Measurements from ENCODE around the gene DPEP1. TPM values are rescaled to one million over a fixed set of nuclear protein-coding genes. Genes with fewer than 3 reads are reported as not detected.

DPEP1 gene
- total RNA-seq, 1 experiment from 2014 or later = 0.49 TPM

- intact Hi-C loops (cut with micrococcal nuclease; ENCODE audit: unreplicated experiment) = no loop called here
- no peak for DNase-seq (ENCODE audit: low spot score)
- CTCF ChIA-PET = no interaction called here
- Histone ChIP-seq H3K36me3 (ENCODE audit: insufficient read depth, low read length, poor library complexity, severe bottlenecking) (no peaks in the 10 kb centered on the region), H3K4me3 (ENCODE audit: low read depth, low read length, poor library complexity, severe bottlenecking) (no peak overlapping the region), H3K4me1 (ENCODE audit: insufficient read depth, low read length, poor library complexity, severe bottlenecking) (peaks cover 15% of the 10 kb centered on the region), H3K27ac (ENCODE audit: low read depth, low read length, poor library complexity, severe bottlenecking) (peak overlapping the region; percentile 18), H3K27me3 (replicated peaks; ENCODE audit: insufficient read depth, low read depth, low read length, poor library complexity) (no peaks in the 10 kb centered on the region), H3K9me3 (ENCODE audit: low read depth, low read length, poor library complexity, severe bottlenecking) (no peaks in the 10 kb centered on the region)
- POLR2A ChIA-PET (ENCODE audit: low non-redundant PET) = no interaction called here
- BruUV-seq (replicated peaks) = no TSS peak
- no peak for TF ChIP-seq EZH2 (IDR thresholded peaks at IDR 0.05; ENCODE audit: borderline replicate concordance, low read depth, low read length, poor library complexity, severe bottlenecking)
- TF ChIP-seq, protein P1, sequence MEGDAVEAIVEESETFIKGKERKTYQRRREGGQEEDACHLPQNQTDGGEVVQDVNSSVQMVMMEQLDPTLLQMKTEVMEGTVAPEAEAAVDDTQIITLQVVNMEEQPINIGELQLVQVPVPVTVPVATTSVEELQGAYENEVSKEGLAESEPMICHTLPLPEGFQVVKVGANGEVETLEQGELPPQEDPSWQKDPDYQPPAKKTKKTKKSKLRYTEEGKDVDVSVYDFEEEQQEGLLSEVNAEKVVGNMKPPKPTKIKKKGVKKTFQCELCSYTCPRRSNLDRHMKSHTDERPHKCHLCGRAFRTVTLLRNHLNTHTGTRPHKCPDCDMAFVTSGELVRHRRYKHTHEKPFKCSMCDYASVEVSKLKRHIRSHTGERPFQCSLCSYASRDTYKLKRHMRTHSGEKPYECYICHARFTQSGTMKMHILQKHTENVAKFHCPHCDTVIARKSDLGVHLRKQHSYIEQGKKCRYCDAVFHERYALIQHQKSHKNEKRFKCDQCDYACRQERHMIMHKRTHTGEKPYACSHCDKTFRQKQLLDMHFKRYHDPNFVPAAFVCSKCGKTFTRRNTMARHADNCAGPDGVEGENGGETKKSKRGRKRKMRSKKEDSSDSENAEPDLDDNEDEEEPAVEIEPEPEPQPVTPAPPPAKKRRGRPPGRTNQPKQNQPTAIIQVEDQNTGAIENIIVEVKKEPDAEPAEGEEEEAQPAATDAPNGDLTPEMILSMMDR (conservative IDR thresholded peaks at IDR 0.05; ENCODE audit: low read depth, low read length) = no peak
Observed at GRCh38 chr16:89571636-89572035, 41.8 kb upstream of the DPEP1 start.

DNA sequence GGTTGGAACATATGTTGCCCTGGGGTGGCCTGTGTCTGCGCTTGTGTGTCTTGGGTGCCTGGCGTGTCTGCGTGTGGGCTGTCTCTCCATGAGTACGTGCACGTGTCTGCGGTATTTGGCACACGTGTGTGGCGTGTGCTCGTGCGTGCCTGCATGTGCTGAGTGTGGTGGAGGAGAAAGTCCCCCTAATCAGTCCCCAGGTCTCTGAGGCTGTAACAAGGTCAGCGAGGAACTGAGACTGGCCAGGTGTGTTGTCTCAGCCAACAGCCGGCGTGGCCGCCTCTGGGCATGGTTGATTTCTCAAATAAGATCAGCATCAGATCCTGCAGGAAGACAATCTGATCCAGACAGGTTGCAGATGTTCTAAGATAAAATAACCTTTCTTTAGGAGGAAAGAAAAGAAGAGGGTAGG is 41.4 kb upstream of the DPEP1 start:
- H3K4me1 ChIP-seq (ENCODE audit: insufficient read depth, low read length, poor library complexity, severe bottlenecking) = peaks cover 17% of the 10 kb centered on the region
- no TSS peak for BruUV-seq (replicated peaks)

DNA sequence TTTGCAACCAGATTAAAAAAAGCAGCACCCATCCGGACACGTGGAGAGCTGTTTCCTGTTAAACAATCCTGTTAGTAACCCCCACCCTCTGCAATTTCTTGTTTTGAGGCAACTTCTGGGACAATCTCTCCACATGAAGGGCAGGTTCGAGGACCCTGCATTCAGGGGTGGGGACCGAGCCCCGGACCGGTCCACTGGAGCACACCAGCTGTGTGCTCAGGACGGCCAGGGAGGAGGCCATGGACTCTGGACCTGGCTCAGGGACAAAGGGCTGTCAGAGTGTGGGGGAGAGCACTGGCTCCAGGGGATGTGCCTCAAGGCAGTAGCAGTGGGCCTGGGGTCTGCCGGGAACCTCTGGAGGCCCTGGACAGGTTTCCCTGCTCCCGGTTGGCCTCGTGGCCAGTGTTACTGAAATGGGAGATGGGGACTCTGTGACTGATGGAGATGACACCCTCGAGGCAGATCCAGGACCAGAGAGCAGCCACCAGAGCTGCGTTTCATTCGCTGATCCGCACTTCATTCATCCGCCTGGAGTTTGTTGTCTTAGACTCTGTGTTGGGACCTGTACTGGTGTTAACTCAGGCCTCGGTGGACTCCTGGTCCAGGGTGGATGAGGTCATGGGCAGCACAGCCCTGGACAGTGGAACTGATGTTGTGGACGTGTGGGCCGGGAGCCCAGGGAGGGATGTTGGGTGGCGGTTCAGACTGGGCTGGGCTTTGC is 40.8 kb upstream of the DPEP1 start:
- peaks cover 5% of the 10 kb centered on the region for H3K36me3 ChIP-seq (ENCODE audit: insufficient read depth, low read length, poor library complexity, severe bottlenecking)
- peaks cover 17% of the 10 kb centered on the region for H3K4me1 ChIP-seq (ENCODE audit: insufficient read depth, low read length, poor library complexity, severe bottlenecking)
- intact Hi-C loops (cut with micrococcal nuclease; ENCODE audit: unreplicated experiment) = no loop called here
- ChIA-PET POLR2A (ENCODE audit: low non-redundant PET) (no interaction called here), CTCF (no interaction called here)
- no peaks in the 10 kb centered on the region for H3K27me3 ChIP-seq (replicated peaks; ENCODE audit: insufficient read depth, low read depth, low read length, poor library complexity)
- H3K9me3 ChIP-seq (ENCODE audit: low read depth, low read length, poor library complexity, severe bottlenecking) = no peaks in the 10 kb centered on the region
- BruUV-seq (replicated peaks) = no TSS peak
- H3K27ac ChIP-seq (ENCODE audit: low read depth, low read length, poor library complexity, severe bottlenecking) = peak overlapping the region; percentile 18
- DNase-seq (ENCODE audit: low spot score) = no peak
- no peak overlapping the region for H3K4me3 ChIP-seq (ENCODE audit: low read depth, low read length, poor library complexity, severe bottlenecking)
- TF ChIP-seq, protein P1 (conservative IDR thresholded peaks at IDR 0.05; ENCODE audit: low read depth, low read length) = no peak
- no peak for TF ChIP-seq EZH2 (IDR thresholded peaks at IDR 0.05; ENCODE audit: borderline replicate concordance, low read depth, low read length, poor library complexity, severe bottlenecking)

More for the DNA sequence above, 41.4 kb upstream of the DPEP1 start:
- ChIA-PET POLR2A (ENCODE audit: low non-redundant PET) (no interaction called here), CTCF (no interaction called here)
- DNase-seq (ENCODE audit: low spot score) = no peak
- peak overlapping the region; percentile 18 for H3K27ac ChIP-seq (ENCODE audit: low read depth, low read length, poor library complexity, severe bottlenecking)
- no peaks in the 10 kb centered on the region for H3K9me3 ChIP-seq (ENCODE audit: low read depth, low read length, poor library complexity, severe bottlenecking)
- H3K27me3 ChIP-seq (replicated peaks; ENCODE audit: insufficient read depth, low read depth, low read length, poor library complexity) = no peaks in the 10 kb centered on the region
- H3K4me3 ChIP-seq (ENCODE audit: low read depth, low read length, poor library complexity, severe bottlenecking) = no peak overlapping the region
- no peaks in the 10 kb centered on the region for H3K36me3 ChIP-seq (ENCODE audit: insufficient read depth, low read length, poor library complexity, severe bottlenecking)
- intact Hi-C loops (cut with micrococcal nuclease; ENCODE audit: unreplicated experiment) = no loop called here
- TF ChIP-seq, protein P1 (conservative IDR thresholded peaks at IDR 0.05; ENCODE audit: low read depth, low read length) = no peak
- TF ChIP-seq EZH2 (IDR thresholded peaks at IDR 0.05; ENCODE audit: borderline replicate concordance, low read depth, low read length, poor library complexity, severe bottlenecking) = no peak
